ENCODE data around the gene RIMS4. TPM values are rescaled to one million over a fixed set of nuclear protein-coding genes. Genes with fewer than 3 reads are reported as not detected.

Gene RIMS4
- total RNA-seq, 2 donors from 2014 or later = 0.64 to 0.74 TPM

DNA sequence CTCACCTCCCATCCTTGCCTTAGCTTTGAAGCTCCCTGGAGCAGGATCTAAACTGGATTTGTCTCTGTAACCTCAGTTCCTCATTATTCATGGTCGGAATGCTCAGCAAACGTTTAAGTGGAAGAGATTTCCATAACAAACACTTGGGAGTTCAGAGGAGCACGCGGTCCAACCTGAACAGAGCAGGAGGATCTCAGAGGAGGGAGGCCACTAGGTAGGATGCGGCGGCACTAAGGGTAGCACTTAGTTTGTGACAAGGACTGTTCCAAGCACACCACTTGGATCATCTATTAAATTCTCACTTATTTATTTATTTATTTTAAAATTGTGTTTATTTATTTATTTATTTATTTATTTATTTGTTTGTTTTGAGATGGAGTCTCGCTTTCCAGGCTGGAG, 108.5 kb downstream of the RIMS4 start:
- H3K27ac ChIP-seq = no peak overlapping the region
- intact Hi-C loops (cut with DNase I) = no loop called here
- TF ChIP-seq, protein P1, sequence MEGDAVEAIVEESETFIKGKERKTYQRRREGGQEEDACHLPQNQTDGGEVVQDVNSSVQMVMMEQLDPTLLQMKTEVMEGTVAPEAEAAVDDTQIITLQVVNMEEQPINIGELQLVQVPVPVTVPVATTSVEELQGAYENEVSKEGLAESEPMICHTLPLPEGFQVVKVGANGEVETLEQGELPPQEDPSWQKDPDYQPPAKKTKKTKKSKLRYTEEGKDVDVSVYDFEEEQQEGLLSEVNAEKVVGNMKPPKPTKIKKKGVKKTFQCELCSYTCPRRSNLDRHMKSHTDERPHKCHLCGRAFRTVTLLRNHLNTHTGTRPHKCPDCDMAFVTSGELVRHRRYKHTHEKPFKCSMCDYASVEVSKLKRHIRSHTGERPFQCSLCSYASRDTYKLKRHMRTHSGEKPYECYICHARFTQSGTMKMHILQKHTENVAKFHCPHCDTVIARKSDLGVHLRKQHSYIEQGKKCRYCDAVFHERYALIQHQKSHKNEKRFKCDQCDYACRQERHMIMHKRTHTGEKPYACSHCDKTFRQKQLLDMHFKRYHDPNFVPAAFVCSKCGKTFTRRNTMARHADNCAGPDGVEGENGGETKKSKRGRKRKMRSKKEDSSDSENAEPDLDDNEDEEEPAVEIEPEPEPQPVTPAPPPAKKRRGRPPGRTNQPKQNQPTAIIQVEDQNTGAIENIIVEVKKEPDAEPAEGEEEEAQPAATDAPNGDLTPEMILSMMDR (IDR thresholded peaks at IDR 0.05) = no peak
- H3K4me3 ChIP-seq = no peak overlapping the region
- no peaks in the 10 kb centered on the region for H3K36me3 ChIP-seq
- DNase-seq = no peak
- H3K27me3 ChIP-seq = no peaks in the 10 kb centered on the region
- no peak overlapping the region for H3K9ac ChIP-seq (ENCODE audit: low read depth in 2 of 2, low read length in 2 of 2)
- no peaks in the 10 kb centered on the region for H3K4me1 ChIP-seq
- H3K9me3 ChIP-seq = no peaks in the 10 kb centered on the region

Other genes starting within 250 kb of the RIMS4 start
- 10 to 100 TPM; 24.4 to 46.1 TPM for gene PKIG, start 228.0 kb downstream of the RIMS4 start, total RNA-seq
- 1 to 10 TPM; 2.4 to 4.5 TPM for gene ADA, start 158.8 kb downstream of the RIMS4 start, total RNA-seq
- 1 to 10 TPM in 1 of 2 donors, under 1 TPM in 1; 0.84 to 2.9 TPM for gene CCN5, start 95.2 kb downstream of the RIMS4 start, total RNA-seq
- under 1 TPM; 0.21 to 0.27 TPM for gene KCNK15, start 64.7 kb downstream of the RIMS4 start, total RNA-seq
- gene YWHAB, start 75.2 kb upstream of the RIMS4 start, total RNA-seq = 100 to 1,000 TPM; 256 to 282 TPM
- gene PABPC1L, start 99.5 kb upstream of the RIMS4 start, total RNA-seq = 10 to 100 TPM; 11.5 to 36.3 TPM
- 10 to 100 TPM; 16.5 to 29.9 TPM for gene TOMM34, start 149.9 kb upstream of the RIMS4 start, total RNA-seq
- 10 to 100 TPM; 28.9 to 29.9 TPM for gene STK4, start 156.0 kb upstream of the RIMS4 start, total RNA-seq

Measured in colonic mucosa (tissue), 4 donors.